Mesendoderm (in vitro differentiated cells): ENCODE results near the gene ZNF30.

Source experiments
- DNase-seq: peaks from one replicate; pipeline ENCODE4 v3.0.0; 2013
- H2AK5ac ChIP-seq: 2 replicates; pipeline ENCODE4 v1.6.1; 2013; ENCODE audit warnings: low read length, inconsistent platforms
- H2BK120ac ChIP-seq: 2 replicates; pipeline ENCODE4 v1.6.1; 2013; ENCODE audit warnings: low read depth, mild to moderate bottlenecking, low read length, moderate library complexity, mixed read lengths
- H2BK15ac ChIP-seq: replicated peaks from 2 replicates; pipeline ENCODE4 v1.6.1; 2013; ENCODE audit warnings: low read depth, mild to moderate bottlenecking, moderate library complexity
- H2BK5ac ChIP-seq: 2 replicates; pipeline ENCODE4 v1.6.1; 2013; ENCODE audit warnings: low read length, inconsistent platforms
- H3K18ac ChIP-seq: 2 replicates; pipeline ENCODE4 v1.6.1; 2013; ENCODE audit warnings: mild to moderate bottlenecking, low read length, mixed read lengths
- H3K23ac ChIP-seq: one replicate; pipeline ENCODE4 v1.6.1; 2013; ENCODE audit warnings: low read length
- H3K27ac ChIP-seq: 2 replicates; pipeline ENCODE4 v1.5.1; 2013; ENCODE audit warnings: low read depth, mild to moderate bottlenecking, inconsistent platforms, low read length, moderate library complexity
- H3K27me3 ChIP-seq: 2 replicates; pipeline ENCODE4 v1.6.1; 2013; ENCODE audit warnings: low read length, control low read depth, mild to moderate bottlenecking, inconsistent platforms; ENCODE audit not compliant: insufficient read depth, poor library complexity
- H3K36me3 ChIP-seq: 2 replicates; pipeline ENCODE4 v1.6.1; 2013; ENCODE audit warnings: low read length, inconsistent platforms; ENCODE audit not compliant: control insufficient read depth, insufficient read depth
- H3K4ac ChIP-seq: one replicate; pipeline ENCODE4 v1.6.1; 2013; ENCODE audit warnings: low read depth, mild to moderate bottlenecking, low read length, moderate library complexity
- H3K4me1 ChIP-seq: 2 replicates; pipeline ENCODE4 v1.6.1; 2013; ENCODE audit warnings: low read depth, low read length, inconsistent platforms; ENCODE audit not compliant: control insufficient read depth
- H3K4me2 ChIP-seq: 2 replicates; pipeline ENCODE4 v1.6.1; 2013; ENCODE audit warnings: low read length
- H3K4me3 ChIP-seq: 2 replicates; pipeline ENCODE4 v1.5.1; 2013; ENCODE audit warnings: mild to moderate bottlenecking, low read length
- H3K56ac ChIP-seq: one replicate; pipeline ENCODE4 v1.6.1; 2013; ENCODE audit warnings: low read length
- H3K79me1 ChIP-seq: 2 replicates; pipeline ENCODE4 v1.6.1; 2013; ENCODE audit warnings: low read length, inconsistent platforms
- H3K79me2 ChIP-seq: 2 replicates; pipeline ENCODE4 v1.6.1; 2013; ENCODE audit warnings: mild to moderate bottlenecking, low read length; ENCODE audit not compliant: control insufficient read depth, insufficient read depth
- H3K9ac ChIP-seq: 2 replicates; pipeline ENCODE4 v1.6.1; 2013; ENCODE audit warnings: low read length, inconsistent platforms
- H4K5ac ChIP-seq: one replicate; pipeline ENCODE4 v1.6.1; 2013; ENCODE audit warnings: low read length
- H4K8ac ChIP-seq: one replicate; pipeline ENCODE4 v1.6.1; 2013; ENCODE audit warnings: low read depth, mild to moderate bottlenecking, control low read depth, low read length, moderate library complexity
- WGBS: extraction: QIAGEN DNeasy Blood & Tissue Kit; methylation state at CpG from one replicate; pipeline ENCODE4 v1.1.7; 2013; ENCODE audit warnings: low lambda C conversion rate, missing lambda C conversion rate; ENCODE audit not compliant: insufficient coverage; ENCODE audit errors: extremely low coverage; 5-methylcytosine and 5-hydroxymethylcytosine counted together

The ZNF30 gene

GRCh38 chr19:34976611-34977010, 49.9 kb downstream of the ZNF30 start:
- Histone ChIP-seq H2BK15ac (no peak overlapping the region), H3K4ac (no peak overlapping the region), H3K18ac (no peak overlapping the region), H3K27me3 (no peaks in the 10 kb centered on the region), H3K56ac (no peak overlapping the region), H4K8ac (no peak overlapping the region), H3K79me1 (no peaks in the 10 kb centered on the region), H3K9ac (no peak overlapping the region), H3K36me3 (no peaks in the 10 kb centered on the region), H2BK5ac (no peak overlapping the region), H2BK120ac (no peak overlapping the region), H2AK5ac (no peak overlapping the region), H3K4me3 (no peak overlapping the region), H3K79me2 (no peaks in the 10 kb centered on the region), H3K27ac (no peak overlapping the region), H4K5ac (no peak overlapping the region), H3K23ac (no peak overlapping the region), H3K4me1 (peaks cover 9% of the 10 kb centered on the region), H3K4me2 (no peak overlapping the region)
- no peak for DNase-seq
- no CpG with 5 or more reads among the region's 3 CpGs for WGBS

GRCh38 chr19:34979819-34980640, 53.3 kb downstream of the ZNF30 start:
- Histone ChIP-seq H3K79me1 (no peaks in the 10 kb centered on the region), H3K4me2 (no peak overlapping the region), H3K18ac (no peak overlapping the region), H3K4ac (no peak overlapping the region), H3K23ac (no peak overlapping the region), H2BK15ac (no peak overlapping the region), H3K4me3 (no peak overlapping the region), H2BK5ac (no peak overlapping the region), H4K5ac (no peak overlapping the region), H3K56ac (no peak overlapping the region), H3K36me3 (no peaks in the 10 kb centered on the region), H4K8ac (no peak overlapping the region), H2AK5ac (no peak overlapping the region), H2BK120ac (no peak overlapping the region), H3K4me1 (peaks cover 2% of the 10 kb centered on the region), H3K27ac (no peak overlapping the region), H3K9ac (no peak overlapping the region), H3K27me3 (no peaks in the 10 kb centered on the region), H3K79me2 (no peaks in the 10 kb centered on the region)
- WGBS: no CpG with 5 or more reads among the region's 12 CpGs
- no peak for DNase-seq

GRCh38 chr19:34982275-34982674, 55.6 kb downstream of the ZNF30 start:
- no peak overlapping the region for H3K9ac ChIP-seq
- H3K36me3 ChIP-seq: no peaks in the 10 kb centered on the region
- H3K23ac ChIP-seq: no peak overlapping the region
- H3K79me1 ChIP-seq: no peaks in the 10 kb centered on the region
- H4K5ac ChIP-seq: no peak overlapping the region
- no peaks in the 10 kb centered on the region for H3K27me3 ChIP-seq
- no peak overlapping the region for H2AK5ac ChIP-seq
- H2BK15ac ChIP-seq: no peak overlapping the region
- H3K56ac ChIP-seq: no peak overlapping the region
- no peak overlapping the region for H3K27ac ChIP-seq
- no peak overlapping the region for H3K4me2 ChIP-seq
- no peaks in the 10 kb centered on the region for H3K79me2 ChIP-seq
- H3K4me1 ChIP-seq: peaks cover 2% of the 10 kb centered on the region
- DNase-seq: no peak
- H3K4me3 ChIP-seq: no peak overlapping the region
- WGBS: no CpG with 5 or more reads among the region's 5 CpGs
- no peak overlapping the region for H3K4ac ChIP-seq
- H4K8ac ChIP-seq: no peak overlapping the region
- no peak overlapping the region for H2BK5ac ChIP-seq
- H3K18ac ChIP-seq: no peak overlapping the region
- no peak overlapping the region for H2BK120ac ChIP-seq

GRCh38 chr19:34983786-34984185, 57.1 kb downstream of the ZNF30 start:
- no peak overlapping the region for H3K4ac ChIP-seq
- no peak overlapping the region for H3K23ac ChIP-seq
- no peak overlapping the region for H3K4me3 ChIP-seq
- H3K4me2 ChIP-seq: no peak overlapping the region
- H3K79me2 ChIP-seq: no peaks in the 10 kb centered on the region
- H3K27ac ChIP-seq: no peak overlapping the region
- no peaks in the 10 kb centered on the region for H3K79me1 ChIP-seq
- H3K36me3 ChIP-seq: no peaks in the 10 kb centered on the region
- no peak overlapping the region for H3K9ac ChIP-seq
- no peak overlapping the region for H2BK120ac ChIP-seq
- no peak overlapping the region for H2AK5ac ChIP-seq
- no CpG with 5 or more reads among the region's 4 CpGs for WGBS
- H4K5ac ChIP-seq: no peak overlapping the region
- no peak overlapping the region for H3K18ac ChIP-seq
- H3K4me1 ChIP-seq: peaks cover 2% of the 10 kb centered on the region
- H2BK15ac ChIP-seq: no peak overlapping the region
- no peak overlapping the region for H4K8ac ChIP-seq
- no peaks in the 10 kb centered on the region for H3K27me3 ChIP-seq
- no peak overlapping the region for H3K56ac ChIP-seq
- DNase-seq: no peak
- H2BK5ac ChIP-seq: no peak overlapping the region

- no peak overlapping the region for H3K27ac ChIP-seq
- no peak overlapping the region for H3K56ac ChIP-seq
- H3K79me2 ChIP-seq: no peaks in the 10 kb centered on the region
- H3K36me3 ChIP-seq: no peaks in the 10 kb centered on the region
- H4K8ac ChIP-seq: no peak overlapping the region
- no peak overlapping the region for H3K4ac ChIP-seq
- no peak for DNase-seq
- no peak overlapping the region for H3K4me2 ChIP-seq
- H3K79me1 ChIP-seq: no peaks in the 10 kb centered on the region
- WGBS: no CpG with 5 or more reads among the region's 3 CpGs
- no peak overlapping the region for H3K9ac ChIP-seq
- no peak overlapping the region for H2BK120ac ChIP-seq
- H2BK15ac ChIP-seq: no peak overlapping the region
- no peak overlapping the region for H3K4me3 ChIP-seq
- no peak overlapping the region for H2AK5ac ChIP-seq
- no peak overlapping the region for H3K18ac ChIP-seq
- peaks cover 2% of the 10 kb centered on the region for H3K4me1 ChIP-seq
- no peak overlapping the region for H2BK5ac ChIP-seq
- H3K27me3 ChIP-seq: no peaks in the 10 kb centered on the region
- no peak overlapping the region for H3K23ac ChIP-seq
- H4K5ac ChIP-seq: no peak overlapping the region
Observed at GRCh38 chr19:34984287-34984686, 57.6 kb downstream of the ZNF30 start.
